COLO829 (cell line): Measurements from ENCODE around the gene ADAP1.

Experiments
- DNase-seq: peaks from one replicate; pipeline ENCODE4 v3.0.0; 2012; ENCODE audit warnings: low spot score

ADAP1 gene

DNA sequence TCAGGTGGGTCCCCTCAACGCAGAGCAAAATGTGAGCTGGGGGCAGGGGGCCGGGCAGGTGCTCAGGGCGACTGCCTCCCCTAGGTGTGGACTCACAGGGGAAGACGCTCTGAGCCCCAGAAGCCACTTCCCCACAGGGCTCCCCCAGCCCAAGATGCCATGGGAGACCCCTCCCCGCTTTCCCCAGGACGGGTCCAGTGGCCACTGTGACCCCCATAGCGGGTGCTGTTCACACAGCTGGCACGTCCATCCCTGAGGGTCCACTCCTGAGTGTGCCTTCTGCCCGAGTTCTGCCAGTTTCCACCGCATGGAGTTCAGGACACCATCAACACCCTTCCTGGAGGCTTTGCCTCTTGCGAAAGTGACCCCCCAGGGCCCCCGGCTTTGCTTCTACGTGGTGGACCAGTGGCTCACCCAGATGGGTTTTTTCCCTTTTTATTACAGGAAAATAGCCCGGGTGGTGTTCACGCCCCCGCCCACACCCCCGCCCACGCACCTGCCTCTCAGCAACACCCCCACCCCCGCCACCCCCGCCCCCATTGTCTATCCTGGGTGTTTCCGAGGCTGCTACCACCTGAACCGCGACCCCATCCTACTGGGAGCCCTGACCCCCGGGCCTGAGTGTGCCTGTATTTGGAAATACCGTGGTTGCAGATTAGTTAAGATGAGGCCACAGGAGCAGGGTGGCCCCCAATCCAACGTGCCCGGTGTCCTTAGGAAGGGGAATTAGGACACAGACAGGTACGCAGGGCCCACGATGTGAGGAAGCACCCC, 32.0 kb downstream of the ADAP1 start:
- no peak for DNase-seq

DNA sequence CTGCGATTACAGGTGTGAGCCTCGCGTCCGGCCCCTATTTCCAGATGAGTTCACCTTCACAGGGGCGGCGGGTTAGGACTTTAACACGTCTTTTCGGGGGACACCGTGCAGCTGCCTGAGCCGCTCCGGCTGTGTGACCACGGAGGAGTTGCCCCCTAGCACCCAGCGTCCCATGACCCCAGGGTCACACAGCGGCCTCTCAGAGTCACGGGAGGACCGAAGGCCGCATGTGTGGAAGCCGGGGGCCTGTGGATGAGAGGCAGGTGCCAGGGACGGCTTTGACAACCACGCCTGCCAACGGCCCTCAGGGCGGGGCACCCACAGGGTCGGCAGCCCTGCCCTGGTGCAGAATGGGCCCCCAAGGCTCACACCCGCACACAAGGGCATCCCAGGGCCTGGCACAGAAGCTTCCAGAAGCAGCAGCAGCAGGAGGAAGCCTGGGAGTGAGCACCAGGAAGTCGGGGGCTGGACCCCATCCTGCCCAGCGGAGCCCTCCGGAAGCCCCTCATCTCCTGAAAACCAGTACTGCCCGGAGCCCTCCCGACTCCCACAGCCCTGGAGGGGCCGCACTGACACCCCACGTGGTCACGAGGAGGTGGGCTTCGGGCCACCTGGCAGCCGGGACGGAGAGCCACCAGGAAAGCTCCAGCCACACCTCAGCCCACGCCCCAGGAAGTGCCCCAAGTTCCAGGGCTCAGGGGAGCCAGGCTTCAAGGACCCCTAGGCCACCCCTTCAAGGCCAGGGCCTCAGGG, 32.7 kb downstream of the ADAP1 start:
- no peak for DNase-seq

DNA sequence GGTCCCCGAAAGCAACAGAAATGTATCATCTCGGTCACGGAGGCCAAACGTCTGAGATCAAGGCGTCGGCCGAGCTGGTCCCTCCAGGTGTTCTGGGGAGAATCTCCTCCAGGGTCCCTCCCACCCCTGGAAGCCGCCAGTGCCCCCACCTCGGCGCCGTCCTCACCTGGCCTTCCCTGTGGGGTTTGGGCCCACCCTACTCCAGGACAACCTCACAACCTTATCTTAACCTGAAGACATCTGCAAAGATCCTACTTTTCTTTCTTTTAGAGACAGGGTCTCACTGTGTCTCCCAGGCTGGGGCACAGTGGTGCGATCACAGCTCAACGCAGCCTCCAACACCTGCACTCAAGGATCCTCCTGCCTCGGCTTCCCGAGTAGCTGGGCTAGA, 33.4 kb downstream of the ADAP1 start:
- no peak for DNase-seq

DNA sequence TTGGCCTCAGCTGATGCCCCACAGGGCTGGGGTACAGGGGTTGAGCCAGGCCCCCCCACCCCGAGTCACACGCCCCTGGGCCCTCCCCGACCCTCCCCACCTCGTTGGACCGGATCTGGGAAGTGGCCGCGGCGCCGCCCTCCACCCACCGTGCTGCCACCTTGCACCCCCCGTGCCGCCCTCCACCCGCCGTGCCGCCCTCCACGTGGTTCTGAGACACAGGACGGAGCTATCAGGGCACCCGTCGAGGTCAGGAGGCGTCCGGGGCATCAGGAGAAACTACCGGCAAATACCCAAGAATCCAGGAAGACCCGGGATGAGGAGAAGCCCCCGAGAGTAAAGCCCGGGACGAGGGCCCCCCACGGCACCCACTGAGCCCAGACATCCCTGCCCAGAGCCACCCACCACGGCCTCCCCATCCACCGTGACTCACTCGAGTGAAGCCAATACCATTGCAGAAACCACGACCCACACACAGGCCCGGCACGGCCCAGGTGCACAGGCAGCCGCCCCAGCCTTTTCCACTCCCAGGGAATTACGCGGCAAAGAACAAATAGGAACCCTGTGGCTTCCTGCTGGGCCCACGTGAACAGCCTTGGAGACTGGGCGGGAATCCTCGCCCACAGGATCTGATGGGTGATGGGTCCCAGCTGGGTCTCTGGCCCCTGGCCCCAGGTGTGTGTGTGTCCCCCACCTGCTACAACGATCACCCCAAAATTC, 34.0 kb downstream of the ADAP1 start:
- no peak for DNase-seq

- DNase-seq: no peak
Measured at GRCh38 chr7:919924-920341, 34.5 kb downstream of the ADAP1 start.

DNA sequence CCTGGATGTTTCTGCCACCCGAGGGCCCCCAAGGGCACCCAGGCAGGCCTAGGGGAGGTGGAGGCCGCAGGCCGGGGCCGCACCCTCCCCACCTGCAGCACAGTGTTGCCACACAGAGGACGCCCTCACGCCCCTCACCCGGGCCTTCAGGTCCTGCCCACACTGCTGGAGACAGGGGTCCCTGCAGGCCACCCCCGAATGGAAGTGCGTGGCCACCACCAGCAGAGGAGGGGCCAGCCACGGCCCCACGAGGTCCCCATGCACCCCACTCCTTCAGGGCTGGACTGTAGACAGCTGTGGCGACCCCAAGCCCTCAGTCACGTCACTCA, 35.4 kb downstream of the ADAP1 start:
- DNase-seq: no peak

DNA sequence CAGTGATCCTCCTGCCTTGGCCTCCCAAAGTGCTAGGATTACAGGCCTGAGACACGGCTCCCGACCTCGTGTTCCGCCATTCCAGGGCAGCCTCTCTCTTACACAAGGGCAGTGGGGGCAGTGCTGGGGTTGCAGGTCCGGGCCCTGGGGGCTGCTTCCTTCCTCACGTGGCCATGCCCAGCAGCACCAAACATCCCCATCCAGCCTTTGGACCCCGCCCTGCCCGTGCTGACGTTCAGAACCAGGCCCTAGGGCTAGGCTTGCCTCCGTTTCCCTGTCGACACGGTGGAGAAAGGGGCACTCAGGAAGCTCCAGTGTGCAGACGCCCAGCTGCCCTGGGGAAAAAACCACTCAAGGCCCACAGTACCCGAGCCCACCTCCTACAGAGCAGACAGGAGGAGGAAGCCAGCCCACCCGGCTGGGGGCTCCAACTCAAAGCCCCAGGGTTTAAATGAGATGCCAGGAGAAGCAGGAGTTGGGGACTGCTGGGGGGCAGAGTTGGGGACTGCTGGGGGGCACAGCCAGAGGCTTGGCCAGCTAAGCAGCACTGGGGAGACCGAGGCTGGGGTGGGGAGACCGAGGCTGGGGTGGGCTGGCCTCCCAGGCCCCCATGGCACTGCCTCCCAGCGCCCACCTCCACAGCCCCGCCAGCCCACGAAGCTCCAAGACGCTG, 35.9 kb downstream of the ADAP1 start:
- no peak for DNase-seq

- no peak for DNase-seq
Measured at GRCh38 chr7:918118-918425, 36.4 kb downstream of the ADAP1 start.

DNA sequence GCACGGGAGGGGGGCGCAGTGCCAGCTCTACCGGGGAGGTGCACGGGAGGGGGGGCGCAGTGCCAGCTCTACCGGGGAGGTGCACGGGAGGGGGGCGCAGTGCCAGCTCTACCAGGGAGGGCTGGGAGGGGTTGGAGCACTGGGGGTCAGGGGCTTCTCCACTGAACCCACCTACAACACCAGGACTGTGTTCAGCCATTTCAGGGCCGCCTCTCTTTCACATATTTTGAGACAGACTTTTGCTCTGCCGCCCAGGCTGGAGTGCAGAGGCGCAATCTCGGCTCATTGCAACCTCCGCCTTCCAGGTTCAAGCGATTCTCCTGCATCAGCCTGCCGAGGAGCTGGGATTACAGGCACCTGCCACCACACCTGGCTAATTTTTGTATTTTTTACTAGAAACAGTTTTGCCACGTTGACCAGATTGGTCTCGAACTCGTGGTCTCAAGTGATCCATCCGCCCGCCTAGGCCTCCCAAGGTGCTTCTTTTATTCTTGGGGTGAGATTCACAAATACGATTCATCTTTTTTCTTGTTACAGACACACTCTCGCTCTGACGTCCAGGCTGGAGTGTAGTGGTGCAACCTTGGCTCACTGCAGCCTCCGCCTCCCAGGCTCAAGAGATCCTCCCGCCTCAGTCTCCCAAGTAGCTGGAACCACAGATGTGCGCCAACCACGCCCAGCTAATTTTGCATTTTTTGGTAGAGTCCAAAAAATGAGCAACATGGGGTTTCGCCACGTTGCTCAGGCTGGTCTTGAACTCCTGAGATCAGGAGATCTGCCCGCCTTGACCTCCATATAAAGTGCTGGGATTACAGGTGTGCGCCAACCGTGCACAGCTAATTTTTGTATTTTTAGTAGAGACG, 37.0 kb downstream of the ADAP1 start:
- no peak for DNase-seq

GRCh38 chr7:916291-916941, 38.1 kb downstream of the ADAP1 start:
- DNase-seq: peak; percentile 64

GRCh38 chr7:915291-916218, 38.9 kb downstream of the ADAP1 start:
- peak; percentile 72 for DNase-seq

GRCh38 chr7:914521-915194, 39.8 kb downstream of the ADAP1 start:
- DNase-seq: no peak

DNA sequence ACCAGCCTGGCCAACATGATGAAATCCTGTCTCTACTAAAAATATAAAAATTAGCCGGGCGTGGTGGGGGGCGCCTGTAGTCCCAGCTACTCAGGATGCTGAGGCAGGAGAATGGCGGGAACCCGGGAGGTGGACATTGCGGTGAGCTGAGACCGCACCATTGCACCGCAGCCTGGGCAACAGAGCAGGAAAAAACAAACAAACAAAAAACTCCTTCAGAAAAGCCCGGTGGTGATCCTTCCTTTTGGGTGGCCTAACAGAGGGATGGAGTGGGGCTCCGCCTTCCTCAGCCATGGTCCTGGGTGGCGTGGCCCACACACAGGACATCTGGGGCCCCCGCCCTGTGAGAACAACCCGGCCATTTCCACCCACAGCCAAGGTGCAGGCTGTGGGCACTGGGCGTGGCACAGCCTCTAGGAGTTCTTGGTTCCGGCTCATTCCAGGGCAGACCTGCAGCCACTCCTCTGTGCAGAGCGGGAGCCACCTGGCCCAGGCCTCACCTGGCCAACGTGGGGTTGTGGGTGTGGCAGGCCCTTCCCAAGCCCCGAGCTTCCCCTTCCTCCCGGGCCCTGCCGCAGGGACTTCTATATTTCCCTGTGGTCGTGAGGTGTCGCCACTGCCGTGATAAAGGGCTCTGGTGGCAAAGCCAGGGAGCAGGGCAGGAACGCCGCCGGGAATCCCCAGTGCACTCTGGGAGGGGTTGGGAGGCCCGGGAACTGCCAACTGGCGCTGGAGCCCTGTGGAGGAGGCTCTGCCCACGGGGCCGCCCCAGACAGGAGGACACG, 40.6 kb downstream of the ADAP1 start:
- DNase-seq: no peak

GRCh38 chr7:911791-912480, 42.5 kb downstream of the ADAP1 start:
- DNase-seq: no peak

DNA sequence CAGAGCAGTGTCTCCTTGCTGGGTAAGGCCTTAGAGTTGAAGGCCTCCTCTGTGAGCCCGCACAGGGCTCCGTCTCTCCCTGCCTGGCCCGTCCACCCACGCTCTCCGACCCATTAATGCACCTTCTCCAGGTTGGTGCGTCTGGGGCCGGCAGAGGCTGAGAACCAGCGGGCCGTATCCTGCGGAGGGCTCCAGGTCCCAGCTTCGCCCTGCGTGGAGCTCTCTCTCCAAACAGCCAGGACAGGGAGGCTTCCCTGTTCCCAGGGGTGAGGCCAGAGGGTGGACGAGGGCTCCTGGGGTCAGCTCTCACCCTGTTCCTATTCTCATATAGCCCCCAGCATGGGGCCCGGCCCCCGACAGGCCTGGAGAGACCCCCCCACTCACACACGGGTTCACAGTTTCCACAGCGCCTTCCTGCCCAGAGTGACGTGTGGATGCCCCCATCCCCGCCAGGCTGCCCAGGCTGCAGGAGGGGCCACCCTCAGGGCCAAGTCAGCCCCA, 43.5 kb downstream of the ADAP1 start:
- no peak for DNase-seq

GRCh38 chr7:910441-910861, 44.0 kb downstream of the ADAP1 start:
- DNase-seq: no peak

GRCh38 chr7:909358-910329, 44.8 kb downstream of the ADAP1 start:
- DNase-seq: no peak
